ENCODE measurements around the gene SLC4A4.

Gene SLC4A4

DNA sequence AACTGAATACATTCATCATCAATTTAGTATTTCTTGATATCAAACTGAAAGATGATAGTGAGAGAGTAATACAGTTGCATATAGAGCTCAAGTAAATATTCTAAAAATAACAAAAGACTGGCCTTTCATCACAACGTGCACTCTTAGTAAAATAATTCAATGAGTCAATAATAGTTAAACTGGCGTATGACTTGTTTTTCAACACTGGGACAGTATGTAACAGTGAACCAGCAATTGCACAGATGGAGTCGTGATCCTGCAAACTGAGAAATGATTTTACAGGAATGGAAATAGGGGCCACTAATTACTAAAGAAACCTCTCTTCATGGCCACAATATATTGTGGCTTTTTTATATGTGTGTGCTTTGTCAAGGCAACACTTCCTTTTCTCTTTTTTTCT, 137.4 kb downstream of the SLC4A4 start:
- no peak for DNase-seq

DNA sequence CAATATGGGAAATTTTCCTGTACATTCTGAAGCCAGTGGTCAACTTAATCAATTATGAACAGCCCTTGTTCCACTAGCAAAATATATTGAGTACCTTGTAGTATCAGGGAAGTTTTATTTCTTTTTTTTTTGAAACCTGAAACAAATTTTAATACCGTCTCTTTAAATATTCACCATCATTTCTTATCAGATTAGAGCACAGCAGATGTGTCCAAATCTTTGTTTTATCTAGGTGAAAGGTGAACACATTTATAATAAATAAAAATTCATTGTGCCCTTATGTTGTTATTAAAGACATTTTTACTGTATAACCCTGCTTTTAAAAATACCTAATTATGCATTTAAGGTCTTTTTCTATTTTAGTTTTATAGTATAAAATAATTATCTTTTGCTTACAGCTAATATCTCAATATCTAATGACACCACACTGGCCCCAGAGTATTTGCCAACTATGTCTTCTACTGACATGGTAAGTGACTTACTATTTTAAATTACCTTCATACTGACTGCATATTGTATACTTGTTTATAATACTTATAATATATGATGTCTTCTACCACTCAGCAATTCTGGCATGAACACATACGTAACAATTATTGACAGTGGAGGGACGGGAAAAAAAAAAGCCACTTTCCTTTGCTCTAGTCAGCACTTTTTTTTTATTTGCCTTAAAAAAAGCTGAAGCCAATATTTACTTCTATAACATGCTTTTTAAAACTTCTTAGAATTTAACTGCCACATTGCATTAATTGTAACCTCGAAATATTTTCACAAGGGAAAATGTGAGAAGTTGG, 147.9 kb downstream of the SLC4A4 start:
- DNase-seq = no peak

DNA sequence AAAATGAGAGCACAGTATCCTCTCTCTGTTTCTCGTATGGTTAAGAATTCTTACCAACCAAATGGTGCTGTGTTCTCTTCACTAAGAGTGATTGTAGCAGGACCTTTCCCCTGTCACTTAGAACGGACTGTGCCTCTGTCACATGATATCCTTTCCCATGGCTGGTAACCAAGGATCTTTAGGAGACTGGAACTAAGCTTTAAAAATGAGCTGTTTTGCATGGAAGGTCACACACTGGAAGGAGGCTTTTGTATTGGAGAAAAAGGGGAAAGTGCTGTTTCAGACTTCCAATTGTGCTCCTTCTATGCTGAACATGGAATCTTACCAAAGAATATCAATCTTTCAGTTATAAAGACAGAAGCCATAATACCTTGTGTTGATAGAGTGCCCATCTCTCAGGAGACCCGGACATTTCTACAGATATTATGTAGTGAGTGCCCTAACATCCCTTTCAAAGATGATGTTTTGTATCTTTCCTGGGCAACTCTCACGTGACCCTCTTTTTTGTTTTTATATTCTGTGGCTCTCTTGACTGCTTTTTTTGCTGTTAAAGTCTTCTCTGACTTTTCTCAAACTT, 148.6 kb downstream of the SLC4A4 start:
- no peak for DNase-seq

DNA sequence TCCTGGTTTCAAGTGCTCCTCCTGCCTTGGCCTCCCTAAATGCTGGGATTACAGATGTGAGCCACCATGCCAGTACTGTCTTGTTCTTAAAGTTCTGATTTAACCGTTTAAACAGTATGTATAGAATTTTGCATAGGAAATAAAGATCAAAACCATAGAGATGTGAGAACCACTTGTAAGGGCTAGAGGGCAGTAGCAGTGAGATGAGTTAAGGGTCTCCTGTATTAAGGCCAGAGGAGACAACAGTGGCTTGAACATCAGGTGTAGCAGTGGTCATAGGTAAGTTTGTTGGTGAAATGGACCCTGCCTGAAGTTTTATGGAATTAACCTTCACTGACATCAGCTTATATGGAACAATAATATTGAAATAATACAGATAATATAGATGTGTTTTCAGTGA, 155.7 kb downstream of the SLC4A4 start:
- no peak for DNase-seq

DNA sequence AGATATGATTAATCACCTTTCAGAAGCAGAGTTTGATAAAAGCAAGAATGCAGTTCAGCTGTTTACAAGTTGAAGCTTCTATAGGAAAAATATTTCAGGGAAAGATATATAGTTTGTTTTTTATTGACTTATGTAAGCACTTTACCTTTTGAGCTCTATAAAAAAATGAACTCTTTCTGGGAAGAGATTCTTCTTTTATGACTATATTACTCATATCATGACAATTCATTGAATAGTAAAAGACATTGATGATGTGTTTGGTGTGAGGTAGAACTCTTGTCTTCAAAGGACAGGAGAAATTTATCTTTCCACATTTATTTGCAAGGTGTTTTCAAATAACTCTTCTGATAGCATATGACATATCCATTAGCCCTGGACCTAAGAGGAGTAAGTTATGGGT, 156.6 kb downstream of the SLC4A4 start:
- no peak for DNase-seq

DNA sequence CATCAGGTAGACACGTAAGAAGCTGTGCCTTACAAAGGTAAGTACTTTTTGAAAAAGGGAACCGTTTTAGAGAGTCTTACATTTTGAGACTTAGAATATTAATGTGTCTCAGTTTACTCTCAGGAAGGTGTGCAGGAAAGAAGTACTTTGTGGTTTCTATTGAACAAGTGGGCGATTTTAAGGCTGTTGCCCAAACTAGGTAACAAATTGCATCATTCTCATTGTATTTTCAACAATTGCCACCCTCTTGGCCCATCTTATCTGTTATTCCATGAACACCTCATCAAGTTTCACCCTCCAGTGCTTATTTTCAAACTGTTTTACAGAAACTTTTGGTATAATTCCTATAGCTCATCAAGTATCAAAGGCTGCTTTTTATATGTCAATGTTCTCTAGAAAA, 158.3 kb downstream of the SLC4A4 start:
- no peak for DNase-seq

DNA sequence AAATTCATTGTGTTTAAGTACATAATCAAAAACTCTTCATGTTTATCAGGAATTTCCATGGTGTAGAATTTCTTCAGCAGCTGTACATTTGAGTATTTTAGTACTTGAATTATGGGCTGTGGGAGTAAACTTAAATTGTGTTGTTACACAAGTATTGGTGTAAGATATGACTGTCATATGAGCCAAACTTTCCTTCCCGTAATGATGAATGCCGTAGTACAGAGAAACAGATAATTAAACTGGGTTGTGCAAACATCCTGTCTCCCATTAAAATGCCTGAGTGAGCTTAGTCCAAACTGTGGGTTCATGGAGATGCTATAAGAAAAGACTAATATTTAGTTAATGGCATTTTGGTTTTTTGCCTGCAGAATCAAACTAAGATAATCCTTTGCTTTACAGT, 159.2 kb downstream of the SLC4A4 start:
- DNase-seq = no peak

DNA sequence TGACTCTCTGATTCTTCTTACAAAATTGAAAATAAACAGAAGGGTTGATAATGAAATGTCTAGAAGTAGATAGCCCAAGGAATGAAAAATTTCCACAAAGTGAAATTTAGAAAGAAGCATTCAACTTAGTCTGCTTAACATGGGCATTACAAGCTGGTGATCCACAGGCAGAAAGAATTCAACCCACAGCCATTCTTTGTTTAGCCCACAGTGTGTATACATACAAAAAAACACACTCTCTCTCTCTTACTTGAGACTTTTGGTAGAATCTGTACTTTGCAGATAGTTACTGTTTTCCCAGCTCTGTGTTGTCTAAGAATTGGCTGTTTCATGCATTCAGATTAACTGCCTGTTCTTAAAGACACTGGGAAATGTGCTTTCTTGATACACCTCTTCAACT, 159.8 kb downstream of the SLC4A4 start:
- DNase-seq = no peak

DNA sequence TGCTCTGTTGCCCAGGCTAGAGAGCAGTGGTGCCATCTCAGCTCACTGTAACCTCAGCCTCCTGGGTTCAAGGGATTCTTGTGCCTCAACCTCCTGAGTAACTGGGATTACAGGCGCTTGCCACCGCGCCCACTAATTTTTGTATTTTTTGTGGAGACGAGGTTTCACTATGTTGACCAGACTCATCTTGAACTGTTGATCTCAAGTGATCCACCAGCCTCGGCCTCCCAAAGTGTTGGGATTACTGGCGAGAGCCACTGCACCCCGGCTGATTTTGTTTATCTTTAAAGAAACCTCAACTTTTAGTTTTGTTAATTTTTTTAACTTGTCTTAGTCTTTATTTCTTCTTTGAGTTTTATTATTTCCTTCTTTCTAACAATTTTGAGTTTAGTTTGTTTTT, 163.2 kb downstream of the SLC4A4 start:
- DNase-seq = no peak

DNA sequence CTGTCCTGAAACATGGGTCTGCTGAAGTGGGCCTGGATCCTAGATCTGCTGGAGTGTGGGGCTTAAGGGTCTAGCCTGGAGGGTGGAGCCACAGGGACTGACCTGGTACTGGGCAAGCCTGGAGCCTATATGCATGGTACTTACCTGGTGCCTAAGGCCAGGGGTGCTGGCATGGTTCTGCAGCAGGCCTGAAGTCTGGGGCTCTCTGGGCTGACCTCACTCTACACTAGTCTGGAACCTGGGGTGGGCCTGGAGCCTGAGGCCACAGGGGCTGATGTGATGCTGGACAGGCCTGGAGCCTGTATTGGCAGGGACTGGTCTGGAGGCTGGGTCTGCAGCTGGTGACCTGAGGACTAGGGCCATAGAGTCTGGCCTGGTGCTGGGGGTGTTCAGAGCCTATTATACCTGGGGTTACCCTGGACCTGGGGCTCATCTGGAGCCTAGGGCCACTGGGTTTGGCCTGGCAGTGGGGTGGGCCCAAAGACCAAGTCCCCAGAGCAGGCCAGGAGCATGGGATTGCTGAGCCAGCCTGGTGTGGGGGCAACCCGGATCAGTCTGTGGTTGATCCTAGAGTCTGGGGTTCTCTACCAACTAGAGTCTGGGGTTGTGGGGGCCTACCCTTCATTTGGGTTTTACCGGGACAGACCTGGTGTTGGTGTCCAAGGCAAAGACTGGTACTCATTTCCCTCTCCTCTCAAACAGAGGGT, 179.6 kb downstream of the SLC4A4 start:
- no peak for DNase-seq

DNA sequence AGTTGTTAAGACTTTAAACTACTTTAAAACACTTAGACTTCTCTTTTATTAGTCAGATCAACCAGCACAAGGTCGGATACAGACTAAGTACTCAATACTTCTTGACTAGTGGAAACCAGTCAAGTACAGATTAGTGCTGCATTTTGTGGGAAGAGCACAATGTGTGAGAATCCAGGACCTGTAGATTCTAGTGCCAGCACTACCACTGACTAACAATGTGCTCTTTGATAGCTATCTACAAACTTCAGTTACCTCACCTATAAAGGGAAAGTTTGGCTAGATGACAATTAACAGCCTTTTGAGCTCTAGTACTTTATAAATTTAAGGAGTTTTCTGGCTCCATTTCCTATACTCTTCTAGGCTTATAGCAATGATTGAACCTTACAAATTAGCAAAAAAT, 181.5 kb downstream of the SLC4A4 start:
- DNase-seq = no peak

DNA sequence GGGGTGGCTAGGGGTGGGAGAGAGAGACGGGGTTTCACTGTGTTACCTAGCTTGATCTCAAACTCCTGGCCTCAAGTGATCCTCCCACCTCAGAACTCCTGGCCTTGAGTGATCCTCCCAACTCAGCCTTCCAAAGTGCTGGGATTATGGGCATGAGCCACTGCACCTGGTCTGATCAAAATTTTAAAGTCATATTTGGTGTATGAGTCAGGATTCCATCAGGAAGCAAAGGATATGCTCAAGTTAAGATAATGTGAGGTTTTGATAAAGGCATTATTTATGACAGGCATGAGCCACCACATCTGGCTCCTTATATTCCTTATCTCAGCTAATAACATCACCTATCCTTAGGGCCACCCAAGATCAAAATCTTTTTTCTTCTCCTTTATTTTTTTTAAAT, 182.0 kb downstream of the SLC4A4 start:
- DNase-seq = no peak

DNA sequence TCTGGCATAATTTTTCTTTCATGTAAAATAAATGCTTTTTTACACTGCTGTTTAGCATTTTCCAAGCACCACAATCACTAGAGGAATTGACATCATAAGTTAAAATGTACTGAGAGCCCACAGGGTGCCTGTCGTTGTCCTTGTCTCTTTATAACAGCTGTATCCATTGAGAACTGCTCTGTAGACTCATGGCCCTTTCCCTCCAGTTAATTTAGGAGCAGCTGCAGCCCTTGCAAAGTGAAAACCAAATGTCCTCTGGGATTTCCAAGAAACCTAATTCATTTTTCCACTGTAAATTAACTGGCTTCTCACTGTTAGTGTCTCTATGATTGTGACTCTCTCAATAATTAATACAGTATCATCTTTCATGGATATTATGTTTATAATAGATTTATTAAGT, 185.9 kb downstream of the SLC4A4 start:
- no peak for DNase-seq

DNA sequence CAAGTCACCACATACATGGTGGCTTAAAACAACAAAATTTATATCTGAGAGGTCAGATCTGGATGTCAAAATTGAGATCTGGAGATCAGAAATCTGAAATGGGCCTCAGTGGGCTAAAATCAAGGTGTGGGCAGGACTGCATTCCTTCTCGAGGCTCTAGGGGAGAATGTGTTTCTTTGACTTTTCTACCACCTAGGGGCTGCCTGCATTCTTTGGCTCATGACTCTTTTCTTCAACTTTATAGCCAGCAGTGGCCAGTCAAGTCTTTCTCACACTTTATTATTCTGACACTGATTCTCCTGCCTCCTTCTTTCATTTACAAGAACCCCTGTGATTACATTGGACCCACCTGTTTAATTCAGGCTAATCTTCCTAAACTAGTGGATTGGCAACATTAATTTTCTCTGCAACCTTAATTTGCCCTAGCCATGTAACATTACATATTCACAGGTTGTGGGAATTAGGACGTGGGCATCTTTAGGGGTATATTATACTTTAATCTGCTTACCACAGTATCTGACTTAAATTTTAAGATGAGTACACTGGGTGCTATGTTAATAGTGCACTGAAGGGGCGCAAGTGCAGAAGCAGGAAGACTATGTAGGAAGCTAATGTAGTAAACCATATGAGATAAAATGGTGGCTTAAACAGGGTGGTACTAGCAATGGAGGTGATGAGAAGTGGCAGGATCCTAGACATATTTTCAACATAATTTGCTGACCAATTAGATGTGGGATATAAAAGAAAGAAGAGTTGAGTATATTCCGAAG, 188.0 kb downstream of the SLC4A4 start:
- no peak for DNase-seq

DNA sequence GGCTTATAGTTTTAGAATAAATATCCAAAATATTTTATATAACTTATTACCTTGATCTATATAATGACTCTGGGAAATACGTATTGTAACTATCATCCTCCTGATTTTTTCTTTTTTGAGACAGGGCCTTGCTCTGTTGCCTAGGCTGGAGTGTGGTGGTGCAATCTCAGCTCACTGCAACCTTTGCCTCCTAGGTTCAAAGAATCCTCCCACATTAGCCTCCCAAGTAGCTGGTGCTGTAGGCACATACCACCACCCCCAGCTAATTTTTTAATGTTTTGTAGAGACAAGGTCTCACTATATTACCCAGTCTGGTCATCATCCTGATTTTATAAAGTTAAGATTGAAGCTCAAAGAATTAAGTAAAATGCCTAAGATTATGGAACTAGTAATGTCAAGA, 193.6 kb downstream of the SLC4A4 start:
- no peak for DNase-seq

DNA sequence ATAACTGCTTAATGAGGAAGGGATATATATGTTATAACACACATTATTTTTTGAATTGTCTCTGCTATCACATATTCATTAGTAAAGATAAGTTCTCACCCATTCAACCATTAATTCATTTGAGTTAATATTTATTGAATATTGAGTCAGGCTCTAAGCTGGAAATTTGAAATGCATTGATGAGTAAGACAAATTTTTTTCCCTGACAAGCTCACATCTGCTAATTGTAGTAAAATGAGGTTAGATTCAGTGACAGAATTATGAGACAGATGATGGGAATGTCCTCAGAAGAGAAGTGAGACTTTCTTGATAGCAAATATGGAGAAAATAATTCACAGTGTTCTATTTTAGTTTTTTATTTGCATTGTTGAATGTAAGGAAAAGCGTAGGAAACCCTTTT, 194.3 kb downstream of the SLC4A4 start:
- DNase-seq = no peak

DNA sequence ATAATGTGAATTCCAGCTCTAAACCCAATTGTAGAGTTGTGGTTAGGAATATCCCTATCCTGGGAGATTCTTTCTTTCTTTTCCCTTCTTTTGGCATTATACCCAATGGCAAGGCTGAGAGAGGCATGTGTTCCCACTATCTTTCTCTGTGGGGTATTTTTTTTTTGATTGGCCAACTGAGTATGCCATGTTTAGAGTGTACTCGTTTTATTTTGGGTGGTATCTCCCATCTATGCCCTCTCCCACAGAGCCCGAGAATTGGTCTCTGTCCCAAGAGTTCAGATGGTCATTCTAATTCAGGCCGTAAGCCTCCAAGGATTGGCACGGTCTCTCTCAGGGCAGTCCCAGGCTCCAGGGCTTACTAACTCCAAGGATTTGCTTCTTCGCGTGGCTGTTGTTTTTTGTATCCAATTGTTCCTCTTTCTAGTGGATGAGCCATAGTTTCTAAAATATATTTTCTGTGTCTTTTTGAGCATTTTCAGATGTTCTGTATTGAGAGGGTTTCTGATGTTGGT, 198.8 kb downstream of the SLC4A4 start:
- DNase-seq = no peak

DNA sequence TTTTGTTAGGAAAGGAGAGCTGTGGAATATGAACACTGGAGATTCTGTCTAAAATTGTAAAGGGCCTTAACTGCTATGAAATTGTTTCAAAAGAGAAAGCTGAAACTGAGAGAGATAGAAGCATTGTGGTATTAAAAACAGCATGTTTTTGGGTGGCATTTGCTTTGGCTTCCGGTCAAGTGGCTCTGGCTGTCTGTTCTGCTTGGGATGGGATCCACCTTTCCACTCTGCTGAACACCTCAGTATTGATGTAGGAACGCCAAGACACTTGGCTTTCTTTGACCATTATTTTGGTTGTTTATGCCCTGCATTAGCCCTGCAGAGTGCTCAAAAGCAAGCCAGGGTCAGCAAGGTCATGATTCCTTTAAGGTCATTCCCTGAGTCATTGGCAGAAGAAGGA, 199.7 kb downstream of the SLC4A4 start:
- DNase-seq = no peak

DNA sequence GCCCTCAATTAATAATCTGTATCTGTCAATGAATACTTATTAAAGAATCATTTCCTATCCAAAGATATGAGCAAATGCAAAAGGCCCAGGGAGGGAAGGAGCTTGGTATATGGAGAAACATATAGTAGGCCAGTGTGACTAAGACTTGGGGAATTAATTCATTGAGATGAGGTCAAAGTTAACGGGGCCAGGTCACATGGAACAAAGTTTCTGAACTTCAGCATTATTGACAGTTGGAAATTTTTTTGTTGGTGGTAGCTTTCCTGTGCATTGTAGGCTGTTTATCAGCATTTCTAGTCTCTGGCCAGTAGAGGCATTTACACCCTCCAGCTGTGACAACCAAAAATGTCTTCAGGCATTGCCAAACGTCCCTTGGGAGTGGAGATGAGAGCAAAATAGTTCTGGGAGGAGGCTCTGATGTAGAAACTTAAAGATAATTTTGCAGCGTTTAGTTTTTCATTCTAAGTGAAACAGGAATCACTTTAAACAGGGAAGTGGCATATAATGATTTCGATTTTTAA, 202.0 kb downstream of the SLC4A4 start:
- no peak for DNase-seq

DNA sequence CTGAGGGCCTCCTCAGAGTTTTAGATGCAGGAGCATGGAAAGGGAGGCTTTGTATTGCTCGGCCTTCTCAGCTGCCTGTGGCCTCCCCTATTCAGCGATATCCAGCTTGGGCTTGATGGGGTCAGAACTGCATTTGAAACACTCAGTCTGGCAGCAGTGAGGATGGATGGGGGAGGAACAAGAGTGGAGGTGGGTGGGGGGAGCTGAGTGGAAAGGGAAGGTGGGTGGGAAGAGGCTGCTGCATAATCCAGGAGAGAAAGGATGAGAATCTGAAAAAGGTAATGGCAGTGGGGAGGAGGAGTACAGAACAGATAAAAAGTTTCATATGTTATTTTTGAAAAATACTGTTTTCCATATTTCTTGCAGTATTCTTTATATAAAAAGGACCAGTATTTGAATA, 202.7 kb downstream of the SLC4A4 start:
- DNase-seq = no peak

DNA sequence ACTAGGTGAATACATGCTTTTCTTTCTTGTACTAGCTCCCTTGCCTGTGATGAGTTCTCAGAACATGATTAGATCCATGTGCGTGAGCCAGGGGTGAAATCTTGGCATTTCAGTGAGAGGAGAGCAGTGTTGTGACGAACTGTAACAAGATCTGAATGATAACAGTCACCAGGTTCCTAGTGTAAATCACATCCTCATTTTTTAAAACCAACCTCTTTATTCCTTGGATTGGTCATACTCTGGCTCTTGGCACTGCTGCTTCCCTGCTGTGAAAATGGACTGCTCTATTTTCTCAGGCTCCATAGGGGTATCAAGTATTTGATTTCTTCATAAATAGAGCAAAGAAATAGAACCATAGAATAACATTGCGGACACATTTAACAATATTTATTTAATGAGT, 206.3 kb downstream of the SLC4A4 start:
- DNase-seq = no peak

DNA sequence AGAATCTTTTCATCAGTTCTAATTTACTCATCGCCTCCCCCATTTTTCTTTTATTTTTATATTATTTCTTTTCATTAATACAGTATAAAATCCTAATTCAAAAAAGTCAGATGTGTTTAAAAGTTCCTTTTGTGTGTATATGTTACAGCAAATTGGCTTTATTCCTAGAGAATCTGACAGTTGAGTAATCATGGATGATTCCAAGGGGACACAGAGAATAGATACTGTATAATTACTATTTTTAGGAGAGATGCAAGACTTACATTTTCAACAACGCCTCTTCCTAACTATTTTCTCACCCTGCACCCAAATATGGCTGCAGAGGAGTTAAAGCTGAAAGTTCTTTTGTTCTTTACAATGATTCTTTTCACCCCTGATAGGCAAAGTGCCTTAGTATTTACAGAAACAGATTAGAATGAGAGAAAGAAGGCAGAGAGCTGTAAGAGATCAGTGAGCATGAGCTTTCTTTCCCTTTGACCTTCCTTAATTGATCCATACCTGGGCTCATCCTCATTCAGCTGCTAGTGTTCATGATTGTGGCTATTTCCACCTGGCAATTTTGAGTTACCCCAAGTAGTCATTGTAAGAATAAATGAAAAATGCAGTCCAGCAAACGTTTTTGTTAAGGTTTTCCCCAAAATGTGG, 210.8 kb downstream of the SLC4A4 start:
- no peak for DNase-seq

All from stimulated activated CD4-positive, alpha-beta T cell treated with anti-CD3 and anti-CD28 coated beads, Interleukin-4, amount 100 ng/mL, for 4 hours (primary cell).